Fibroblast of peridontal ligament (primary cell): ENCODE data around the gene FGF12.
A peak's percentile ranks its signal among the peaks of the same experiment; 100 is the strongest.

Experiments
- DNase-seq: peaks from one replicate; pipeline ENCODE4 v3.0.0-alpha.2; 2010; ENCODE audit errors: extremely low read depth

FGF12 gene

GRCh38 chr3:192194085-192194484 lies 533.3 kb downstream of the FGF12 start:
- no peak for DNase-seq

GRCh38 chr3:192188218-192188835 lies 539.0 kb downstream of the FGF12 start:
- DNase-seq, result peak; percentile 17

- DNase-seq, result no peak
Measured at GRCh38 chr3:192187485-192188051, 539.8 kb downstream of the FGF12 start.

GRCh38 chr3:192186498-192186897 lies 540.8 kb downstream of the FGF12 start:
- DNase-seq, result no peak

- no peak for DNase-seq
Measured at GRCh38 chr3:192186045-192186444, 541.3 kb downstream of the FGF12 start.

- DNase-seq, result no peak
Measured at GRCh38 chr3:192183109-192183508, 544.2 kb downstream of the FGF12 start.

- DNase-seq, result no peak
Measured at GRCh38 chr3:192181151-192181550, 546.2 kb downstream of the FGF12 start.

- DNase-seq, result no peak
Measured at GRCh38 chr3:192177383-192177782, 550.0 kb downstream of the FGF12 start.

- DNase-seq, result no peak
Measured at GRCh38 chr3:192174283-192174682, 553.1 kb downstream of the FGF12 start.

GRCh38 chr3:192171213-192171612 lies 556.1 kb downstream of the FGF12 start:
- DNase-seq, result no peak

GRCh38 chr3:192170659-192171058 lies 556.7 kb downstream of the FGF12 start:
- DNase-seq, result peak; percentile 4

- no peak for DNase-seq
Measured at GRCh38 chr3:192170031-192170430, 557.3 kb downstream of the FGF12 start.

GRCh38 chr3:192169332-192169915 lies 557.9 kb downstream of the FGF12 start:
- peak; percentile 72 for DNase-seq

- DNase-seq, result no peak
Measured at GRCh38 chr3:192168202-192168601, 559.1 kb downstream of the FGF12 start.

GRCh38 chr3:192165552-192165951 lies 561.8 kb downstream of the FGF12 start:
- DNase-seq, result no peak

- no peak for DNase-seq
Measured at GRCh38 chr3:192161661-192162060, 565.7 kb downstream of the FGF12 start.

- no peak for DNase-seq
Measured at GRCh38 chr3:192156382-192156781, 571.0 kb downstream of the FGF12 start.

GRCh38 chr3:192155194-192155593 lies 572.1 kb downstream of the FGF12 start:
- no peak for DNase-seq

GRCh38 chr3:192133271-192133670 lies 594.1 kb downstream of the FGF12 start:
- DNase-seq, result no peak

GRCh38 chr3:192130534-192131132 lies 596.7 kb downstream of the FGF12 start:
- DNase-seq, result peak; percentile 56

GRCh38 chr3:192129586-192129985 lies 597.8 kb downstream of the FGF12 start:
- no peak for DNase-seq

- no peak for DNase-seq
Measured at GRCh38 chr3:192128922-192129321, 598.4 kb downstream of the FGF12 start.

GRCh38 chr3:192128060-192128459 lies 599.3 kb downstream of the FGF12 start:
- no peak for DNase-seq
